Measurements from ENCODE around the gene HDGF. TPM values are rescaled to one million over a fixed set of nuclear protein-coding genes. Genes with fewer than 3 reads are reported as not detected.
A peak's percentile ranks its signal among the peaks of the same experiment; 100 is the strongest.

HDGF gene
- total and polyA plus RNA-seq, 2 of the 8 experiments (the other 6 are each of a cell fraction or from before 2014, with no cell fraction given), result 145 to 391 TPM

DNA sequence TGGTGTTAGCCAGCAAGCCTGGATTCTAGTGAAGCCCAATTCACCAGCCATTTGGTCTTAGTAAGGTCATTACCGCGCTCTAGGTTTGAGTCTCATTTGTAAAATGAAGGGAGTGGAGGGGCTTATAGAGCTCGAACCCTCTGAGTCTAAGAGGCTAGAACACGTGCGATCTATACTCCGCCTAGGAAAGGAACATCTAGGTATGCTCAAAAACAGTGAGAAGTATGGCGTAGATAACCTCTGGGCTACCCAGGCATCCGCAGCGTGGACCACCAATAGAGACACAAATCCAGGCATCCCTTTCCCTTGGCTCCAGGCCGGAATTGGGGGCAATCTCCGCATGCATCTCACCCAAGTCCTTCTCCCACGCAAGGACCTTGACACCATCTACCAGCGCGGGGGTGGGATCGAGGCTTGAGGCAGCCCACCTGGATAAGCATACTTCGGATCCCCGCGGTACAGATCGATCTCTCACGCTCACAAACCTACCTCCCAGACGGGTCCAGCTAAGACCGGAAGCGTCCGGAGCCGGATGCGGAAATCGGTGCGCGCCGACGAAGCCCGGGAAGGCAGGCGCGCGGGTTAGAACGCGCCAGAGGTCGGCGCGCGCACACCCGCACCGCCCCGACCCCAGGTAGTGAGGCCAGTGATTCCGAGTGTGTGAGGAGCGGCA is 23.4 kb downstream of the HDGF start, which contains the start of gene METTL25B (continued):
- TF ChIP-seq SIN3A (conservative IDR thresholded peaks at IDR 0.05 in 1 of 2, IDR thresholded peaks at IDR 0.05 in 1 of 2; ENCODE audit: low read depth in 1 of 2, low read length in 2 of 2) (0 out of 4 replicates have a peak, but pooled peaks of 1 of the 2 experiments have one; percentile 30), SP4 (IDR thresholded peaks at IDR 0.05; ENCODE audit: low read length) (no peak; the same call in 1 of the 2 replicates), RAD21 (IDR thresholded peaks at IDR 0.05 in 1 of 2, conservative IDR thresholded peaks at IDR 0.05 in 1 of 2; ENCODE audit: low read depth in 2 of 2, low read length in 2 of 2) (no peak), TCF12 (IDR thresholded peaks at IDR 0.05; ENCODE audit: low read depth, low read length) (no peak), CTBP2 (IDR thresholded peaks at IDR 0.05; ENCODE audit: borderline replicate concordance, insufficient read depth, insufficient read length, low read length) (no peak), RBBP5 (IDR thresholded peaks at IDR 0.05; ENCODE audit: borderline replicate concordance, low read depth, low read length) (no peak), POLR2AphosphoS5 (IDR thresholded peaks at IDR 0.05; ENCODE audit: low read depth, low read length) (no peak), BRCA1 (IDR thresholded peaks at IDR 0.05; ENCODE audit: low read depth, low read length) (no peak), POLR2A (IDR thresholded peaks at IDR 0.05; ENCODE audit: control extremely low read depth in 1 of 2, low read depth in 2 of 2, low read length in 2 of 2) (no peak; a peak in 1 of 3 replicates), CBX8 (IDR thresholded peaks at IDR 0.05; ENCODE audit: borderline replicate concordance, low read depth, low read length) (no peak), FOSL1 (IDR thresholded peaks at IDR 0.05; ENCODE audit: insufficient read depth, low read depth, low read length) (no peak), BCL11A (IDR thresholded peaks at IDR 0.05; ENCODE audit: low read depth in 2 of 2, low read length in 2 of 2) (no peak), POU5F1 (IDR thresholded peaks at IDR 0.05; ENCODE audit: low read depth, low read length) (no peak), RNF2 (IDR thresholded peaks at IDR 0.05; ENCODE audit: borderline replicate concordance, low read depth, low read length, missing control alignments, poor library complexity, severe bottlenecking) (no peak), SIX5 (IDR thresholded peaks at IDR 0.05; ENCODE audit: low read depth, low read length) (no peak), ATF2 (IDR thresholded peaks at IDR 0.05; ENCODE audit: low read length) (no peak), CHD2 (IDR thresholded peaks at IDR 0.05; ENCODE audit: low read length) (no peak), EZH2 (IDR thresholded peaks at IDR 0.05; ENCODE audit: low read depth, low read length, severe bottlenecking) (no peak), BACH1 (IDR thresholded peaks at IDR 0.05; ENCODE audit: low read length) (no peak), EGR1 (IDR thresholded peaks at IDR 0.05; ENCODE audit: borderline replicate concordance, low read depth, low read length) (no peak; the same call in 1 of the 2 replicates)
- TF ChIP-seq, protein P1, sequence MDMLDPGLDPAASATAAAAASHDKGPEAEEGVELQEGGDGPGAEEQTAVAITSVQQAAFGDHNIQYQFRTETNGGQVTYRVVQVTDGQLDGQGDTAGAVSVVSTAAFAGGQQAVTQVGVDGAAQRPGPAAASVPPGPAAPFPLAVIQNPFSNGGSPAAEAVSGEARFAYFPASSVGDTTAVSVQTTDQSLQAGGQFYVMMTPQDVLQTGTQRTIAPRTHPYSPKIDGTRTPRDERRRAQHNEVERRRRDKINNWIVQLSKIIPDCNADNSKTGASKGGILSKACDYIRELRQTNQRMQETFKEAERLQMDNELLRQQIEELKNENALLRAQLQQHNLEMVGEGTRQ (IDR thresholded peaks at IDR 0.05; ENCODE audit: low read length), result no peak

All from H1 (cell line).